Upper lobe of left lung (tissue), 6 donors: ENCODE results near the gene PSMA6. TPM values are rescaled to one million over a fixed set of nuclear protein-coding genes. Genes with fewer than 3 reads are reported as not detected.

ENCODE experiments used
- ATAC-seq, 2 donors: fragments of 200-7000 bp; cut with Tn5 transposase; one replicate each; pipeline ENCODE4 v1.9.1; 2022; ENCODE audit warnings: mild to moderate bottlenecking in 2 of 2, moderate library complexity in 2 of 2; ENCODE audit not compliant: low FRiP score in 2 of 2
- DNase-seq, 2 donors: peaks; one replicate each; pipeline ENCODE4 v3.0.0-alpha.2; 2019 to 2020
- H3K27ac ChIP-seq, 4 donors: fragments of 200-600 bp; sonication (generic); one replicate each; pipeline ENCODE4 v1.5.1; 2016 to 2019
- H3K27me3 ChIP-seq, 4 donors: fragments of 200-600 bp; sonication (generic); one replicate each; pipeline ENCODE4 v1.5.1; 2017 to 2019
- H3K36me3 ChIP-seq, 4 donors: fragments of 200-600 bp; sonication (generic); one replicate each; pipeline ENCODE4 v1.5.1; 2016 to 2019
- H3K4me1 ChIP-seq, 4 donors: fragments of 200-600 bp; sonication (generic); one replicate each; pipeline ENCODE4 v1.5.1; 2018 to 2019
- H3K4me3 ChIP-seq, 4 donors: fragments of 200-600 bp; sonication (generic); one replicate each; pipeline ENCODE4 v1.5.1; 2017 to 2019; ENCODE audit warnings: mild to moderate bottlenecking in 2 of 4, moderate library complexity in 1 of 4
- H3K9me3 ChIP-seq, 4 donors: fragments of 200-600 bp; sonication (generic); one replicate each; pipeline ENCODE4 v1.5.1; 2018 to 2019
- CTCF ChIP-seq, 6 experiments: fragments of 450-650 bp in 4 of 6; fragments of 200-600 bp in 2 of 6; sonication (generic) in 2 of 6; IDR thresholded peaks; one replicate each; pipeline ENCODE4 v1.5.1; 2016 to 2019; ENCODE audit warnings: antibody characterized with exemption in 6 of 6
- EP300 ChIP-seq, 4 donors: sonication (generic); formaldehyde crosslinking; IDR thresholded peaks; one replicate each; pipeline ENCODE4 v1.5.1; 2017; ENCODE audit warnings: antibody characterized with exemption in 4 of 4, control low read depth in 2 of 4
- POLR2A ChIP-seq, 4 donors: fragments of 450-650 bp; IDR thresholded peaks; one replicate each; pipeline ENCODE4 v1.5.1; 2016 to 2017; ENCODE audit warnings: antibody characterized with exemption in 4 of 4, mild to moderate bottlenecking in 2 of 4
- POLR2AphosphoS5 ChIP-seq, 2 donors: sonication (generic); formaldehyde crosslinking; IDR thresholded peaks; one replicate each; pipeline ENCODE4 v1.5.1; 2017; ENCODE audit warnings: antibody characterized with exemption in 2 of 2
- WGBS, 2 donors: methylation state at CpG; one replicate each; pipeline ENCODE4 v1.1.5; 2017 to 2018; 5-methylcytosine and 5-hydroxymethylcytosine counted together
- total RNA-seq, 6 donors: library from RNA; depleted of rRNA in 4 of 6; stranded (reverse); fragments of >200 nt in 4 of 6; gene quantifications; one replicate each; pipeline versions ENCODE4 v1.1.0 to v1.2.1, GENCODE V29; 2016 to 2021
- donor health status: DM: no; HTN: no; CAD: no; lungs with moderate emphysema.
- donor health status: DM: no; HTN: yes; CAD: no; lungs with severe emphysema.

PSMA6 gene
- total RNA-seq, 6 donors from 2014 or later = 63.9 to 213 (median 162) TPM

DNA sequence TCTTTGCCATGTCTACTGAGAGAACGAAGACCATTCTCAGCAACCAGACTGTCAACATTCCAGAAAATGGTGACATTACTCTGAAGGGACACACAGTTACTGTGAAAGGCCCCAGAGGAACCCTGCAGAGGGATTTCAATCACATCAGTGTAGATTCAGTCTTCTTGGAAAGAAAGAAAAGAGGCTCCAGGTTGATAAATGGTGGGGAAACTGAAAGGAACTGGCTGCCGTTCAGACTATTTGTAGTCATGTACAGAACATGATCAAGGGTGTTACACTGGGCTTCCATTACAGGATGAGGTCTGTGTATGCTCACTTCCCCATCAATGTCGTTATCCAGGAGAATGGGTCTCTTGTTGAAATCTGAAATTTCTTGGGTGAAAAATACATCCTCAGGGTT, 29.7 kb upstream of the PSMA6 start:
- H3K27ac ChIP-seq = peak overlapping the region in 1 of 4 donors; percentile 32
- WGBS, 2 donors = 67 to 74% methylated on average over 3 of the region's 3 CpGs
- no peaks in the 10 kb centered on the region for H3K4me1 ChIP-seq
- H3K36me3 ChIP-seq = no peaks in the 10 kb centered on the region
- no peaks in the 10 kb centered on the region for H3K9me3 ChIP-seq
- TF ChIP-seq POLR2A (IDR thresholded peaks at IDR 0.05) (no peak), EP300 (IDR thresholded peaks at IDR 0.05) (no peak)
- no peak overlapping the region for H3K4me3 ChIP-seq
- no peaks in the 10 kb centered on the region for H3K27me3 ChIP-seq
- ATAC-seq (no peak), DNase-seq (no peak)

DNA sequence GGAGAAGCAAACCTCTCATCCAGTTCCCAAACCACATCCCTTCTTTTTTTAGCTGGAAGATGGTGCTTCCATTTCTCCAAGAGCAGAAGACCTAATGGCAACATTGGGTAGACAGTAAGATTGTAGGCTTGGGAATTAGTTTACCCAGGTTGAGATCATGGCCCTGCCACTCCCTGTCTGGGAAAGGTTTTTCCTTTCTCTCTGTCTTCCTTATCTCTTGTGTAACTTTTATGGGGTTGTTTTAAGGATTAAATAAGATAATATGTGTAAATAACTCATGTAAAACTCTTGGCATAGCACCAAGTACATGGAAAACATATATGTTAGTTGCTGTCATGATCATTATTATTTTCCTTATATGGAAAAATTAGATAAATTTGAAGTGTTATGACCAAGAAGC, 23.2 kb upstream of the PSMA6 start:
- TF ChIP-seq CTCF (IDR thresholded peaks at IDR 0.05) = no peak
- no peaks in the 10 kb centered on the region for H3K27me3 ChIP-seq
- DNase-seq (no peak), ATAC-seq (no peak)
- no peak overlapping the region for H3K27ac ChIP-seq
- no peak overlapping the region for H3K4me3 ChIP-seq
- H3K4me1 ChIP-seq = no peaks in the 10 kb centered on the region
- no peaks in the 10 kb centered on the region for H3K9me3 ChIP-seq
- H3K36me3 ChIP-seq = peaks cover 5 to 25% (median 12%) of the 10 kb centered on the region in 4 donors

DNA sequence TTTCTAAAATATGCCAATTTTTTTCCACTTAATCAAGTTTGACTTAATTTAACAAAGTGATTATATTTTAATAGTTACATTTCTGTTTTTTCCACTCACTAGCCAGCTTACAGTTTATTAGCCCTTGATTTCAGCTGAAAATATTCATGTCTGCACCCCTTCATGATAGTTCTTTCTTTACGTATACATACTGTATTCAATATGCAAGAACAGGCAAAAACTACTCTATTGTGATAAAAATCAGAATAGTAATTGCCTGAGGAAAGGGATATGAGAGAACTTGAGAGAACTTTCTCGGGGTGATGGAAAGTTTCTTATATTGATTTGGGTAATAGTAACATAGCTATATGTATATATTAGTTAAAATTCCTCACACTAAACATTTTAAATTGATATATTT, 17.4 kb upstream of the PSMA6 start:
- H3K4me1 ChIP-seq = peaks cover 5 to 9% (median 7%) of the 10 kb centered on the region in 4 donors
- H3K9me3 ChIP-seq = no peaks in the 10 kb centered on the region
- WGBS, 2 donors = 95% methylated on average over 2 of the region's 2 CpGs
- no peak for TF ChIP-seq POLR2AphosphoS5 (IDR thresholded peaks at IDR 0.05)
- TF ChIP-seq POLR2A (IDR thresholded peaks at IDR 0.05) = no peak
- no peak for TF ChIP-seq CTCF (IDR thresholded peaks at IDR 0.05)
- TF ChIP-seq EP300 (IDR thresholded peaks at IDR 0.05) = no peak
- ATAC-seq (no peak), DNase-seq (no peak)
- no peaks in the 10 kb centered on the region for H3K27me3 ChIP-seq
- H3K36me3 ChIP-seq = peaks cover 5 to 34% (median 18%) of the 10 kb centered on the region in 4 donors
- no peak overlapping the region for H3K4me3 ChIP-seq
- H3K27ac ChIP-seq = no peak overlapping the region

GRCh38 chr14:35277179-35277578, 15.0 kb upstream of the PSMA6 start:
- DNase-seq (peak in 1 of 2 donors; percentile 49), ATAC-seq (peak in 1 of 2 donors; percentile 67)
- TF ChIP-seq POLR2A (IDR thresholded peaks at IDR 0.05) (no peak), EP300 (IDR thresholded peaks at IDR 0.05) (no peak), CTCF (IDR thresholded peaks at IDR 0.05) (no peak), POLR2AphosphoS5 (IDR thresholded peaks at IDR 0.05) (no peak)
- H3K27ac ChIP-seq = peak overlapping the region in 3 of 4 donors; percentile 4 to 52 (median 50)
- peaks cover 5 to 9% (median 7%) of the 10 kb centered on the region in 4 donors for H3K4me1 ChIP-seq
- peaks cover 3 to 20% (median 11%) of the 10 kb centered on the region in 4 donors for H3K36me3 ChIP-seq
- no peak overlapping the region for H3K4me3 ChIP-seq
- no peaks in the 10 kb centered on the region for H3K9me3 ChIP-seq
- H3K27me3 ChIP-seq = no peaks in the 10 kb centered on the region
- WGBS, 2 donors = 72 to 89% methylated on average over 4 of the region's 4 CpGs

DNA sequence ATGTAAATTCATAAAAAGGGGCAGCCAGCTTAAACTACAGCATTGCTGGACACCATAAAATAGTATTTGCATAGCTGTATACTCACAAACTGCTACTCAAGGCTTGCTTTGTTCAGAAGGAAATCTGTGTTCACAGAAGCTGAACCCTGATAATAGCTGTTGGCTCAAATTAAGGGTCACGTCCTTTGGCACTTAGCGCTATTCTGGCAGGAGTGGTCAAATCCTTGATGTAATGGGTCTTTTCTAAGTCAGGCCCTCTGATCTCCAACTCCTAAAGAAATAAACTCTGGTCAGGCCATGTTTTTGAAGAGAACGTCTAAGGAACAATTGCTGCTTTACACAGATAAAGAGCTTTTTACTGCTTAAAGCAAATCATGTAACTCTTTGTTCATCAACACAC, 12.8 kb upstream of the PSMA6 start:
- H3K4me3 ChIP-seq = no peak overlapping the region
- peaks cover 0 to 13% (median 4%) of the 10 kb centered on the region in 4 donors for H3K36me3 ChIP-seq
- 76 to 87% methylated on average over 3 of the region's 3 CpGs for WGBS, 2 donors
- no peaks in the 10 kb centered on the region for H3K9me3 ChIP-seq
- peaks cover 5 to 9% (median 7%) of the 10 kb centered on the region in 4 donors for H3K4me1 ChIP-seq
- no peak for TF ChIP-seq EP300 (IDR thresholded peaks at IDR 0.05)
- no peak for TF ChIP-seq POLR2A (IDR thresholded peaks at IDR 0.05)
- TF ChIP-seq CTCF (IDR thresholded peaks at IDR 0.05) = no peak
- no peak for TF ChIP-seq POLR2AphosphoS5 (IDR thresholded peaks at IDR 0.05)
- no peak overlapping the region for H3K27ac ChIP-seq
- DNase-seq = no peak
- ATAC-seq = no peak
- no peaks in the 10 kb centered on the region for H3K27me3 ChIP-seq
